ENCODE results near the gene DCDC2C. TPM values are rescaled to one million over a fixed set of nuclear protein-coding genes. Genes with fewer than 3 reads are reported as not detected.

DCDC2C gene
- total and polyA plus RNA-seq, 2 of the 4 experiments (the other 2 are of a cell fraction): not detected

GRCh38 chr2:3805201-3805939 is 102.0 kb downstream of the DCDC2C start:
- Histone ChIP-seq H4K20me1 (ENCODE audit: insufficient read depth, low read length) (no peaks in the 10 kb centered on the region), H4K8ac (ENCODE audit: low read depth in 2 of 2, low read length in 2 of 2) (no peak overlapping the region), H2AK5ac (ENCODE audit: low read depth, low read length) (no peak overlapping the region), H3K79me1 (ENCODE audit: low read depth in 1 of 2, low read length in 2 of 2) (no peaks in the 10 kb centered on the region), H3K9me1 (ENCODE audit: insufficient read depth, low read length) (no peaks in the 10 kb centered on the region), H3K4ac (ENCODE audit: low read depth, low read length) (no peak overlapping the region), H2BK15ac (ENCODE audit: low read depth, low read length) (no peak overlapping the region), H3K9me3 (ENCODE audit: control insufficient read depth, insufficient read depth, low read length) (peaks cover 2% of the 10 kb centered on the region; the same call in 1 of the 2 replicates), H2BK120ac (ENCODE audit: low read depth, low read length) (no peak overlapping the region), H3K14ac (replicated peaks; ENCODE audit: low read depth, low read length) (no peak overlapping the region), H4K5ac (ENCODE audit: low read depth, low read length) (no peak overlapping the region), H2AK9ac (replicated peaks; ENCODE audit: low read depth, low read length, poor library complexity) (no peak overlapping the region), H2AFZ (replicated peaks; ENCODE audit: low read length, poor library complexity) (no peak overlapping the region), H3K4me1 (ENCODE audit: control insufficient read depth, insufficient read depth, low read length) (peaks cover 5% of the 10 kb centered on the region; the same call in 1 of the 2 replicates), H3K9ac (ENCODE audit: low read depth, low read length) (no peak overlapping the region), H2BK20ac (ENCODE audit: low read depth, low read length) (no peak overlapping the region), H3K27ac (ENCODE audit: insufficient read depth, low read length) (no peak overlapping the region), H3K56ac (ENCODE audit: extremely low read depth, insufficient read depth, low read length) (no peak overlapping the region), H4K91ac (ENCODE audit: insufficient read depth, low read depth, low read length) (no peak overlapping the region), H3K18ac (ENCODE audit: low read depth, low read length) (no peak overlapping the region), H3K4me2 (ENCODE audit: low read depth, low read length) (no peak overlapping the region), H2BK5ac (ENCODE audit: low read depth, low read length, poor library complexity, severe bottlenecking) (no peak overlapping the region), H3K27me3 (ENCODE audit: control insufficient read depth, insufficient read depth, low read length) (peaks cover 1% of the 10 kb centered on the region), H3K4me3 (ENCODE audit: insufficient read depth, low read depth, low read length) (no peak overlapping the region), H3K23ac (ENCODE audit: low read depth, low read length) (no peak overlapping the region), H3K36me3 (ENCODE audit: control insufficient read depth, insufficient read depth, low read length) (no peaks in the 10 kb centered on the region)
- TF ChIP-seq RFX5 (IDR thresholded peaks at IDR 0.05; ENCODE audit: low read depth, low read length) (no peak), BHLHE40 (IDR thresholded peaks at IDR 0.05; ENCODE audit: low read depth, low read length) (no peak), NFE2L2 (IDR thresholded peaks at IDR 0.05; ENCODE audit: low read depth, low read length) (no peak), RAD21 (IDR thresholded peaks at IDR 0.05; ENCODE audit: low read length) (no peak), CHD1 (IDR thresholded peaks at IDR 0.05; ENCODE audit: low read depth, low read length) (no peak), SMC3 (IDR thresholded peaks at IDR 0.05; ENCODE audit: low read depth, low read length) (no peak), MAZ (IDR thresholded peaks at IDR 0.05; ENCODE audit: borderline replicate concordance, low read depth, low read length) (no peak), CEBPB (IDR thresholded peaks at IDR 0.05; ENCODE audit: low read depth, low read length) (no peak), MAFK (IDR thresholded peaks at IDR 0.05; ENCODE audit: low read depth, low read length) (no peak), FOS (IDR thresholded peaks at IDR 0.05; ENCODE audit: low read depth, low read length) (no peak), RCOR1 (IDR thresholded peaks at IDR 0.05; ENCODE audit: insufficient replicate concordance, low read length) (no peak), CTCF (conservative IDR thresholded peaks at IDR 0.05; ENCODE audit: low read depth, low read length) (no peak), USF2 (IDR thresholded peaks at IDR 0.05; ENCODE audit: low read depth, low read length) (no peak)
- TF ChIP-seq, protein P1, sequence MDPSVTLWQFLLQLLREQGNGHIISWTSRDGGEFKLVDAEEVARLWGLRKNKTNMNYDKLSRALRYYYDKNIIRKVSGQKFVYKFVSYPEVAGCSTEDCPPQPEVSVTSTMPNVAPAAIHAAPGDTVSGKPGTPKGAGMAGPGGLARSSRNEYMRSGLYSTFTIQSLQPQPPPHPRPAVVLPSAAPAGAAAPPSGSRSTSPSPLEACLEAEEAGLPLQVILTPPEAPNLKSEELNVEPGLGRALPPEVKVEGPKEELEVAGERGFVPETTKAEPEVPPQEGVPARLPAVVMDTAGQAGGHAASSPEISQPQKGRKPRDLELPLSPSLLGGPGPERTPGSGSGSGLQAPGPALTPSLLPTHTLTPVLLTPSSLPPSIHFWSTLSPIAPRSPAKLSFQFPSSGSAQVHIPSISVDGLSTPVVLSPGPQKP (IDR thresholded peaks at IDR 0.05; ENCODE audit: borderline replicate concordance, low read depth, low read length): no peak
- no peak for ATAC-seq (ENCODE audit: low read depth)
- in situ Hi-C loops (cut with MboI; ENCODE audit: low sequenced_read_pairs) (no loop called here), intact Hi-C loops (cut with micrococcal nuclease) (no loop called here), dilution Hi-C loops (cut with HindIII; ENCODE audit: low sequenced_read_pairs, unreplicated experiment) (no loop called here)
- DNase-seq: no peak
- 80 to 100% methylated on average over 1 to 2 of the region's 15 CpGs for WGBS, 2 experiments (ENCODE audit: extremely low coverage in 2 of 2, insufficient read length in 1 of 2)
- CTCF ChIA-PET: interaction anchor here (1.1 kb wide), 1 partner anchor 17 kb away, joined by 3 read pairs; no protein-coding TSS in a partner anchor
- POLR2A ChIA-PET (ENCODE audit: unreplicated experiment): no interaction called here
- no TSS peak for BruUV-seq (replicated peaks)
